ENCODE data around the gene LRIT1. TPM values are rescaled to one million over a fixed set of nuclear protein-coding genes. Genes with fewer than 3 reads are reported as not detected.

The LRIT1 gene
- total RNA-seq, 2 experiments from 2014 or later: not detected

- POLR2A ChIA-PET: no interaction called here
- DNase-seq: no peak
- Mint-ChIP-seq H3K27ac (no peak within 1 kb of the TSS), H3K36me3 (ENCODE audit: low read depth) (no peaks in the 10 kb centered on the region), H3K27me3 (peaks cover 2% of the 10 kb centered on the region), H3K4me3 (no peak within 1 kb of the TSS), H3K9me3 (no peaks in the 10 kb centered on the region), H3K4me1 (ENCODE audit: low read depth) (no peaks in the 10 kb centered on the region)
- intact Hi-C loops (cut with micrococcal nuclease): no loop called here
- CTCF ChIA-PET: interaction anchor here (2.8 kb wide), 1 partner anchor 12 kb away, joined by 12 read pairs; no protein-coding TSS in a partner anchor
- ATAC-seq: no peak
- no peak for TF ChIP-seq CTCF (IDR thresholded peaks at IDR 0.05)
These were observed 3.4 kb upstream of the LRIT1 start, which contains the start of gene RGR for GRCh38 chr10:84244651-84245270. Gene RGR (plus strand): TSS chr10:84245053. CDS start chr10:84245091, 38 bp downstream.

- no peak for ATAC-seq
- ChIA-PET CTCF (interaction anchor here (0.8 kb wide), 1 partner anchor 293 kb away, joined by 4 read pairs; no protein-coding TSS in a partner anchor), POLR2A (no interaction called here)
- Mint-ChIP-seq H3K36me3 (ENCODE audit: low read depth) (no peaks in the 10 kb centered on the region), H3K4me1 (ENCODE audit: low read depth) (no peaks in the 10 kb centered on the region), H3K27me3 (peaks cover 2% of the 10 kb centered on the region), H3K9me3 (no peaks in the 10 kb centered on the region), H3K27ac (no peak overlapping the region), H3K4me3 (no peak overlapping the region)
- intact Hi-C loops (cut with micrococcal nuclease): no loop called here
- no peak for DNase-seq
- TF ChIP-seq CTCF (IDR thresholded peaks at IDR 0.05): no peak
These were observed 2.4 kb upstream of the LRIT1 start for GRCh38 chr10:84243759-84244158.

- ATAC-seq: no peak
- POLR2A ChIA-PET: no interaction called here
- CTCF ChIA-PET: interaction anchor here (1.3 to 3.5 kb wide), 4 partner anchors 17 to 299 kb away, joined by 3 to 11 read pairs (median 4); no protein-coding TSS in a partner anchor
These were observed 2.4 kb downstream of the LRIT1 start for GRCh38 chr10:84238909-84239308.

GRCh38 chr10:84237199-84238051 lies 3.9 kb downstream of the LRIT1 start:
- Mint-ChIP-seq H3K9me3 (no peaks in the 10 kb centered on the region), H3K36me3 (ENCODE audit: low read depth) (no peaks in the 10 kb centered on the region), H3K4me1 (ENCODE audit: low read depth) (no peaks in the 10 kb centered on the region), H3K27me3 (peaks cover 17% of the 10 kb centered on the region), H3K4me3 (no peak overlapping the region), H3K27ac (no peak overlapping the region)
- POLR2A ChIA-PET: interaction anchor here (0.6 kb wide), 3 partner anchors 117 to 1380 kb away, joined by 3 read pairs; no protein-coding TSS in a partner anchor
- CTCF ChIA-PET: interaction anchor here (0.8 to 1.9 kb wide), 9 partner anchors 9 to 303 kb away, joined by 3 to 8 read pairs (median 3); no protein-coding TSS in a partner anchor
- ATAC-seq (peak; percentile 53), DNase-seq (no peak)
- TF ChIP-seq CTCF (IDR thresholded peaks at IDR 0.05): peak; percentile 53
- intact Hi-C loops (cut with micrococcal nuclease): no loop called here

More at GRCh38 chr10:84238909-84239308, 2.4 kb downstream of the LRIT1 start:
- H3K27me3 Mint-ChIP-seq: peaks cover 17% of the 10 kb centered on the region
- H3K4me1 Mint-ChIP-seq (ENCODE audit: low read depth): no peaks in the 10 kb centered on the region
- intact Hi-C loops (cut with micrococcal nuclease): no loop called here
- no peaks in the 10 kb centered on the region for H3K9me3 Mint-ChIP-seq
- H3K4me3 Mint-ChIP-seq: no peak overlapping the region
- no peak for TF ChIP-seq CTCF (IDR thresholded peaks at IDR 0.05)
- no peak for DNase-seq
- no peaks in the 10 kb centered on the region for H3K36me3 Mint-ChIP-seq (ENCODE audit: low read depth)
- no peak overlapping the region for H3K27ac Mint-ChIP-seq

Data from activated CD8-positive, alpha-beta T cell treated with anti-CD3 and anti-CD28 coated beads for 36 hours (primary cell).